Stimulated activated naive CD4-positive, alpha-beta T cell treated with Interleukin-2 at 50 U/mL for 16 hours (primary cell): ENCODE data around the gene ACTN4.
"Not testable (repeated sequence)": the region's sequence is repeated elsewhere in the genome, so short reads cannot be mapped to it uniquely, and the experiment has no call there.

Source experiments
- DNase-seq: peaks from one replicate; lab custom pipeline; 2025; lab: John Stamatoyannopoulos, UW

The ACTN4 gene

GRCh38 chr19:38737921-38738737, 90.7 kb downstream of the ACTN4 start:
- DNase-seq = no peak

GRCh38 chr19:38739440-38740256, 92.2 kb downstream of the ACTN4 start:
- DNase-seq = peak; percentile 35

- DNase-seq = no peak
Observed at GRCh38 chr19:38740257-38740592, 92.8 kb downstream of the ACTN4 start.

GRCh38 chr19:38740932-38741331, 93.5 kb downstream of the ACTN4 start:
- no peak for DNase-seq

- no peak for DNase-seq
Observed at GRCh38 chr19:38741670-38742069, 94.2 kb downstream of the ACTN4 start.

- no peak for DNase-seq
Observed at GRCh38 chr19:38742296-38742695, 94.8 kb downstream of the ACTN4 start.

- no peak for DNase-seq
Observed at GRCh38 chr19:38742906-38743305, 95.5 kb downstream of the ACTN4 start.

- DNase-seq = no peak
Observed at GRCh38 chr19:38743394-38744297, 96.2 kb downstream of the ACTN4 start.

- no peak for DNase-seq
Observed at GRCh38 chr19:38744298-38744681, 96.8 kb downstream of the ACTN4 start, which contains the start of gene CAPN12. CAPN12 (minus strand) TSS chr19:38744474; CDS start chr19:38744165, 309 bp downstream.

GRCh38 chr19:38744874-38745273, 97.4 kb downstream of the ACTN4 start:
- DNase-seq = no peak

- DNase-seq = no peak
Observed at GRCh38 chr19:38745316-38745715, 97.9 kb downstream of the ACTN4 start.

- not testable (repeated sequence) for DNase-seq
Observed at GRCh38 chr19:38753783-38754182, 106.3 kb downstream of the ACTN4 start.

GRCh38 chr19:38754196-38754595, 106.7 kb downstream of the ACTN4 start:
- DNase-seq = not testable (repeated sequence)

GRCh38 chr19:38759590-38760003, 112.1 kb downstream of the ACTN4 start:
- no peak for DNase-seq

- DNase-seq = not testable (repeated sequence)
Observed at GRCh38 chr19:38760805-38761517, 113.5 kb downstream of the ACTN4 start.

GRCh38 chr19:38761884-38762389, 114.5 kb downstream of the ACTN4 start:
- not testable (repeated sequence) for DNase-seq

- DNase-seq = no peak
Observed at GRCh38 chr19:38763795-38764220, 116.4 kb downstream of the ACTN4 start.

- no peak for DNase-seq
Observed at GRCh38 chr19:38765214-38765613, 117.8 kb downstream of the ACTN4 start.

- no peak for DNase-seq
Observed at GRCh38 chr19:38766276-38767047, 119.0 kb downstream of the ACTN4 start.

GRCh38 chr19:38769635-38770211, 122.3 kb downstream of the ACTN4 start:
- DNase-seq = peak; percentile 84
